Mesendoderm (in vitro differentiated cells): ENCODE measurements around the gene AHRR.

Experiments used
- DNase-seq: peaks from one replicate; pipeline ENCODE4 v3.0.0; 2013
- H2AK5ac ChIP-seq: 2 replicates; pipeline ENCODE4 v1.6.1; 2013; ENCODE audit warnings: low read length, inconsistent platforms
- H2BK120ac ChIP-seq: 2 replicates; pipeline ENCODE4 v1.6.1; 2013; ENCODE audit warnings: low read depth, mild to moderate bottlenecking, low read length, moderate library complexity, mixed read lengths
- H2BK15ac ChIP-seq: replicated peaks from 2 replicates; pipeline ENCODE4 v1.6.1; 2013; ENCODE audit warnings: low read depth, mild to moderate bottlenecking, moderate library complexity
- H2BK5ac ChIP-seq: 2 replicates; pipeline ENCODE4 v1.6.1; 2013; ENCODE audit warnings: low read length, inconsistent platforms
- H3K18ac ChIP-seq: 2 replicates; pipeline ENCODE4 v1.6.1; 2013; ENCODE audit warnings: mild to moderate bottlenecking, low read length, mixed read lengths
- H3K23ac ChIP-seq: one replicate; pipeline ENCODE4 v1.6.1; 2013; ENCODE audit warnings: low read length
- H3K27ac ChIP-seq: 2 replicates; pipeline ENCODE4 v1.5.1; 2013; ENCODE audit warnings: low read depth, mild to moderate bottlenecking, inconsistent platforms, low read length, moderate library complexity
- H3K27me3 ChIP-seq: 2 replicates; pipeline ENCODE4 v1.6.1; 2013; ENCODE audit warnings: low read length, control low read depth, mild to moderate bottlenecking, inconsistent platforms; ENCODE audit not compliant: insufficient read depth, poor library complexity
- H3K36me3 ChIP-seq: 2 replicates; pipeline ENCODE4 v1.6.1; 2013; ENCODE audit warnings: low read length, inconsistent platforms; ENCODE audit not compliant: control insufficient read depth, insufficient read depth
- H3K4ac ChIP-seq: one replicate; pipeline ENCODE4 v1.6.1; 2013; ENCODE audit warnings: low read depth, mild to moderate bottlenecking, low read length, moderate library complexity
- H3K4me1 ChIP-seq: 2 replicates; pipeline ENCODE4 v1.6.1; 2013; ENCODE audit warnings: low read depth, low read length, inconsistent platforms; ENCODE audit not compliant: control insufficient read depth
- H3K4me2 ChIP-seq: 2 replicates; pipeline ENCODE4 v1.6.1; 2013; ENCODE audit warnings: low read length
- H3K4me3 ChIP-seq: 2 replicates; pipeline ENCODE4 v1.5.1; 2013; ENCODE audit warnings: mild to moderate bottlenecking, low read length
- H3K56ac ChIP-seq: one replicate; pipeline ENCODE4 v1.6.1; 2013; ENCODE audit warnings: low read length
- H3K79me1 ChIP-seq: 2 replicates; pipeline ENCODE4 v1.6.1; 2013; ENCODE audit warnings: low read length, inconsistent platforms
- H3K79me2 ChIP-seq: 2 replicates; pipeline ENCODE4 v1.6.1; 2013; ENCODE audit warnings: mild to moderate bottlenecking, low read length; ENCODE audit not compliant: control insufficient read depth, insufficient read depth
- H3K9ac ChIP-seq: 2 replicates; pipeline ENCODE4 v1.6.1; 2013; ENCODE audit warnings: low read length, inconsistent platforms
- H4K5ac ChIP-seq: one replicate; pipeline ENCODE4 v1.6.1; 2013; ENCODE audit warnings: low read length
- H4K8ac ChIP-seq: one replicate; pipeline ENCODE4 v1.6.1; 2013; ENCODE audit warnings: low read depth, mild to moderate bottlenecking, control low read depth, low read length, moderate library complexity
- WGBS: extraction: QIAGEN DNeasy Blood & Tissue Kit; methylation state at CpG from one replicate; pipeline ENCODE4 v1.1.7; 2013; ENCODE audit warnings: low lambda C conversion rate, missing lambda C conversion rate; ENCODE audit not compliant: insufficient coverage; ENCODE audit errors: extremely low coverage; 5-methylcytosine and 5-hydroxymethylcytosine counted together

AHRR gene

GRCh38 chr5:459562-460272 lies 138.2 kb downstream of the AHRR start:
- Histone ChIP-seq H3K27me3 (no peaks in the 10 kb centered on the region), H4K8ac (no peak overlapping the region), H4K5ac (no peak overlapping the region), H3K18ac (no peak overlapping the region), H2AK5ac (no peak overlapping the region), H3K4me1 (no peaks in the 10 kb centered on the region), H2BK120ac (no peak overlapping the region), H3K4me2 (no peak overlapping the region), H3K79me2 (no peaks in the 10 kb centered on the region), H3K79me1 (peaks cover 3% of the 10 kb centered on the region), H3K9ac (no peak overlapping the region), H3K4ac (no peak overlapping the region), H2BK15ac (no peak overlapping the region), H3K56ac (no peak overlapping the region), H3K27ac (no peak overlapping the region), H3K4me3 (no peak overlapping the region), H3K36me3 (no peaks in the 10 kb centered on the region), H2BK5ac (no peak overlapping the region), H3K23ac (no peak overlapping the region)
- no CpG with 5 or more reads among the region's 24 CpGs for WGBS
- DNase-seq: no peak

GRCh38 chr5:460273-460625 lies 138.7 kb downstream of the AHRR start:
- H2AK5ac ChIP-seq: no peak overlapping the region
- no peak overlapping the region for H3K4me3 ChIP-seq
- no peak for DNase-seq
- H2BK15ac ChIP-seq: no peak overlapping the region
- no peak overlapping the region for H3K23ac ChIP-seq
- no peak overlapping the region for H2BK5ac ChIP-seq
- no peak overlapping the region for H3K9ac ChIP-seq
- H3K27ac ChIP-seq: no peak overlapping the region
- no peak overlapping the region for H3K4me2 ChIP-seq
- no peak overlapping the region for H4K8ac ChIP-seq
- no peak overlapping the region for H3K4ac ChIP-seq
- H3K4me1 ChIP-seq: no peaks in the 10 kb centered on the region
- no peaks in the 10 kb centered on the region for H3K36me3 ChIP-seq
- no peak overlapping the region for H3K56ac ChIP-seq
- H3K27me3 ChIP-seq: no peaks in the 10 kb centered on the region
- no peak overlapping the region for H4K5ac ChIP-seq
- WGBS: no CpG with 5 or more reads among the region's 8 CpGs
- no peaks in the 10 kb centered on the region for H3K79me1 ChIP-seq
- no peak overlapping the region for H2BK120ac ChIP-seq
- H3K79me2 ChIP-seq: no peaks in the 10 kb centered on the region
- no peak overlapping the region for H3K18ac ChIP-seq

GRCh38 chr5:462051-462481 lies 140.6 kb downstream of the AHRR start:
- WGBS: no CpG with 5 or more reads among the region's 24 CpGs
- no peak overlapping the region for H3K9ac ChIP-seq
- no peaks in the 10 kb centered on the region for H3K79me1 ChIP-seq
- no peak overlapping the region for H3K4me3 ChIP-seq
- no peak overlapping the region for H3K4me2 ChIP-seq
- no peaks in the 10 kb centered on the region for H3K36me3 ChIP-seq
- H2AK5ac ChIP-seq: no peak overlapping the region
- no peak overlapping the region for H4K5ac ChIP-seq
- no peak overlapping the region for H4K8ac ChIP-seq
- no peaks in the 10 kb centered on the region for H3K4me1 ChIP-seq
- no peak overlapping the region for H3K4ac ChIP-seq
- H2BK120ac ChIP-seq: no peak overlapping the region
- no peak overlapping the region for H3K23ac ChIP-seq
- no peak overlapping the region for H2BK15ac ChIP-seq
- no peak overlapping the region for H3K27ac ChIP-seq
- H3K56ac ChIP-seq: no peak overlapping the region
- H3K27me3 ChIP-seq: no peaks in the 10 kb centered on the region
- H2BK5ac ChIP-seq: no peak overlapping the region
- DNase-seq: no peak
- no peaks in the 10 kb centered on the region for H3K79me2 ChIP-seq
- no peak overlapping the region for H3K18ac ChIP-seq

- Histone ChIP-seq H3K56ac (no peak overlapping the region), H3K4me2 (no peak overlapping the region), H3K79me2 (no peaks in the 10 kb centered on the region), H3K23ac (no peak overlapping the region), H4K8ac (no peak overlapping the region), H2BK15ac (no peak overlapping the region), H3K4me3 (no peak overlapping the region), H3K79me1 (no peaks in the 10 kb centered on the region), H4K5ac (no peak overlapping the region), H3K36me3 (no peaks in the 10 kb centered on the region), H2AK5ac (no peak overlapping the region), H2BK120ac (no peak overlapping the region), H3K4me1 (no peaks in the 10 kb centered on the region), H3K9ac (no peak overlapping the region), H3K27me3 (no peaks in the 10 kb centered on the region), H2BK5ac (no peak overlapping the region), H3K4ac (no peak overlapping the region), H3K27ac (no peak overlapping the region), H3K18ac (no peak overlapping the region)
- DNase-seq: no peak
- WGBS: no CpG with 5 or more reads among the region's 7 CpGs
Measured at GRCh38 chr5:463301-463700, 141.8 kb downstream of the AHRR start.

GRCh38 chr5:463952-464351 lies 142.4 kb downstream of the AHRR start:
- no peak overlapping the region for H3K23ac ChIP-seq
- no peaks in the 10 kb centered on the region for H3K79me2 ChIP-seq
- no peak overlapping the region for H2BK120ac ChIP-seq
- H3K4me3 ChIP-seq: no peak overlapping the region
- no peaks in the 10 kb centered on the region for H3K79me1 ChIP-seq
- H3K36me3 ChIP-seq: no peaks in the 10 kb centered on the region
- WGBS: no CpG with 5 or more reads among the region's 18 CpGs
- no peak overlapping the region for H4K5ac ChIP-seq
- H3K56ac ChIP-seq: no peak overlapping the region
- no peaks in the 10 kb centered on the region for H3K4me1 ChIP-seq
- H3K18ac ChIP-seq: no peak overlapping the region
- no peak overlapping the region for H2BK5ac ChIP-seq
- H2AK5ac ChIP-seq: no peak overlapping the region
- H3K4me2 ChIP-seq: no peak overlapping the region
- H3K9ac ChIP-seq: no peak overlapping the region
- DNase-seq: no peak
- H3K4ac ChIP-seq: no peak overlapping the region
- H2BK15ac ChIP-seq: no peak overlapping the region
- no peak overlapping the region for H3K27ac ChIP-seq
- no peak overlapping the region for H4K8ac ChIP-seq
- no peaks in the 10 kb centered on the region for H3K27me3 ChIP-seq

- no peak overlapping the region for H3K4me2 ChIP-seq
- H3K27ac ChIP-seq: no peak overlapping the region
- H3K27me3 ChIP-seq: no peaks in the 10 kb centered on the region
- no peak overlapping the region for H2BK15ac ChIP-seq
- no peak overlapping the region for H4K8ac ChIP-seq
- no peak overlapping the region for H3K56ac ChIP-seq
- H2BK5ac ChIP-seq: no peak overlapping the region
- H3K4me3 ChIP-seq: no peak overlapping the region
- no peak overlapping the region for H3K23ac ChIP-seq
- no peak overlapping the region for H2AK5ac ChIP-seq
- no peak overlapping the region for H3K9ac ChIP-seq
- no peak overlapping the region for H3K4ac ChIP-seq
- no peak for DNase-seq
- H2BK120ac ChIP-seq: no peak overlapping the region
- no peak overlapping the region for H3K18ac ChIP-seq
- no peaks in the 10 kb centered on the region for H3K79me1 ChIP-seq
- no CpG with 5 or more reads among the region's 19 CpGs for WGBS
- H3K4me1 ChIP-seq: no peaks in the 10 kb centered on the region
- no peaks in the 10 kb centered on the region for H3K36me3 ChIP-seq
- H4K5ac ChIP-seq: no peak overlapping the region
- H3K79me2 ChIP-seq: no peaks in the 10 kb centered on the region
Measured at GRCh38 chr5:464446-464842, 142.9 kb downstream of the AHRR start.
